NCI-H524 (cell line): ENCODE data around the gene PHOX2A.
A peak's percentile ranks its signal among the peaks of the same experiment; 100 is the strongest.

Source experiments
- DNase-seq, 2 experiments: peaks; one replicate each; lab custom pipeline; 2025; lab: John Stamatoyannopoulos, UW

Gene PHOX2A

DNA sequence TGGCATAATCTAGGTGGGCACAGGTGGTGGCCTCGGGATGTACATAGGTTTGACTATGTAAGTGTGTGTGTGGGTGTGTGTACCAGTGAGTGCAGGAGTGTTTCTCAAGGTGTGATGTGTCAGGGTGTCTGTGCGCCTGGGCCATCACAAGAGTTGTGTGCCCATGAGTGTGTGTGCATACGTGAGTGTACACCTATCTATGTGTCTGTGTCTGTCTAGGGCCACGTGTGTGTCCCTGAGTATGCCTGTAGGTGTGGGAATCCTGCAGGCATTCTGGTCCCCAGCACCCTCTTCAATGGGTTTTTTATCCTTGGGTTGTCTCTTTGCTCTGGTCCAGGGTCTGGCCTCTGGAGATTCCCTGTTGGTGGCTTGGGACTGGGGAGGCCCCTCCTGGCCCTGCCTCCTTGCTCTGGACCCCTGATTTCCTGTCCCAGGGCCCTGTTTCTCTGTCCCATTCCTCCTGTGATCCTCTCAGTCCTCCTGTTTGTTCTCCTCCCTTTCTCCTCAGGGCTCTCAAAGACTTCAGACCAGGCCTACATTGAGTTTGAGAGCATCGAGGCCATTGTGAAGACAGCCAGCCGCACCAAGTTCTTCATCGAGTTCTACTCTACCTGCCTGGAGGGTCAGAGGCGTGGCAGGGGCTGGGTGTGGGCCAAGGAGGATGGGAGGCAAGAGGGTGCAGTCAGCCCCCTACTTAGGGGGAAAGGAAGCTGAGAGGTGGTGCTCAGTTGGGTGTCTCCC lies 10.0 kb downstream of the PHOX2A start:
- no peak for DNase-seq

DNA sequence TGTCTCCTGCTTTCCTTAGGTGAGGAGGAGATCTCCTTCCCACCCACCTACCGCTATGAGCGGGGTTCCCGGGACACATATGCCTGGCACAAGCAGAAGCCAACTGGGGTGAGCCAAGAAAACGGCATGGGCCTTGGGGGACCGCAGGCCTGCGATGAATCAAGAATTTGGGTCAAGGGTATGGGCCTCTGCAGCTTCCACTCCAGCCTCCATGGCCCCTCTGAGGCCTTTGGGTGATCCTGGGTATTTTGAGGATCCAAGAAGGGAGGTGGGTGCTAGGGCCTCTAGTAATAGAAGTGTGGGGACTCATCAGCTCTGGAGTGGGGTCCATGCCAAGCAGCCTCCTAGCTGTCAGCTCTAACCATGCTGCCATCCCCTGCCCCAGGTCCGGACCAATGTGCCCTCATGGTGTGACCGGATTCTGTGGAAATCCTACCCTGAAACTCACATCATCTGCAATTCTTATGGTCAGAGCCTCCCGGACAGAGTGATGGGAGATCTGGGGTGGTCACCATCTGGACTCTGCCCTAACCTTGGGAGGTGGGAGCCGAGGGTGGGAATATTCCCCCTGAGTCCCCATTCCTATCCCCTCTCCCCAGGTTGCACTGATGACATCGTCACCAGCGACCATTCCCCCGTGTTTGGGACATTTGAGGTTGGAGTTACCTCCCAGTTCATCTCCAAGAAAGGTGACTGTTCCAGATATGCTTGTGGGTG lies 10.8 kb downstream of the PHOX2A start:
- DNase-seq = no peak

DNA sequence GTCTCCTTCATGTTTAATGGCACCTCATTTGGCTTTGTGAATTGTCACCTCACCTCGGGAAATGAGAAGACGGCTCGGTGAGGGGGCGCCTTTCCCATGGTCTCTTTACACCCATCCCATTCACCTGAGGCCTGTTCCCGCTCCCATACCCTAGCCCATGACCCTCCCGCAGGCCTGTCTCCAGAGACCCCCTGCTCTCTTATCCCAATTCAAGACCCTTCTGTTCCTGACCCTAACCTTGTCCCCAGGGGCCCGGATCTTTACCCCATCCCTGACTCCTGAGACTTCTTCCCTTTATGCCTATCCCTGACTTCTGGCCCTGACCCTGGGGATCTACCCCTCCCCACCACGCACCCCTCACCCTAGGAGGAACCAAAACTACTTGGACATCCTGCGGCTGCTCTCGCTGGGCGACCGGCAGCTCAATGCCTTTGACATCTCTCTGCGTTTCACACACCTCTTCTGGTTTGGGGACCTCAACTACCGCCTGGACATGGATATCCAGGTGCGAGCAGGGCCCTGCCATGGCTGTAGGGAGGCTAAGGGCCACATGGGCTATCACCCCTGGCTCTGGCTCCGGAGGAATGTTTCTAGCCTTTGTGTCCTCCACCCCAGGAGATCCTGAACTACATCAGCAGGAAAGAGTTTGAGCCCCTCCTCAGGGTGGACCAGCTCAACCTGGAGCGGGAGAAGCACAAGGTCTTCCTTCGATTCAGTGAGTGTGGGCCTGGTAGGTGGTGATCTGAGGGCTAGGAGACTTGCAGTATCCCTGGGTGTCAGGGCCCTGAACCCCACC lies 11.5 kb downstream of the PHOX2A start:
- no peak for DNase-seq

DNA sequence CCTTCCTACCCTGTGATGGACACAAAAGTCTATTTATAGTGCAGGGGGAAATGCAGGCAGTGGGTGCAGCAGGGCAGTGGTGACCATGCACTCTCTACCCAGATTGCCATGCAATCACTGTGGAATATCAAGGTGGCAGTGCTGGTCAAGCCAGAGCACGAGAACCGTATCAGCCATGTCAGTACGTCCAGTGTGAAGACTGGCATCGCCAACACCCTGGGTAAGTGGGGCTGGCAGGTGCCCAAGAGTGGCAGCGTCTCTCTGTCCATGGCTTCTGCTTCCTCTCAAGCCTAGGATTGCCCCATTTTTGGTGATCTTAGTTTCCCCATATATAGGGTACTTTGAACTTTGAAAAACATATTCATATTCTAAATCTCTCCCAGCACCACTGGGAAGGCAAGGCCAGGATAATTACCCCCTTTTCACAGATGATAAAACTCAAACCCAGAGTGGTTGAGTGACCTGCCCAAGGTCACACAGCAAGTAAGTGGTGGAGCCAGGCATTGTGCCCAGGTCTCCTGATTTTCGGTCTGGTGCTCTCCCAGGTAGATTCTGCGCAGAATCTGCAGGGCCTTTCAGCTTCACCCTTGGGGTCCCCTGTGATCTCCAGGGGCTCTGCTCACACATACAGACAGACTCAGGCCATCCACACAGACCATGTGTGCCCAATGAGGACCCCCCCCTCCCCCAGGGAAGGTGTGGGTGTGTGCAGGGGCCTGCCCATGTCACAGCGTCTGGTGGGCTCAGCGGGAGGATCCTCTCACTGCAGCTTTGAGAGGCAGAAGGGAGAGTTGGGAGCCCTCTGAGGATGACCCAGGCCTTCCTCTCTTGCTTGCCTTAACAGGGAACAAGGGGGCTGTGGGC lies 12.3 kb downstream of the PHOX2A start:
- DNase-seq = no peak

DNA sequence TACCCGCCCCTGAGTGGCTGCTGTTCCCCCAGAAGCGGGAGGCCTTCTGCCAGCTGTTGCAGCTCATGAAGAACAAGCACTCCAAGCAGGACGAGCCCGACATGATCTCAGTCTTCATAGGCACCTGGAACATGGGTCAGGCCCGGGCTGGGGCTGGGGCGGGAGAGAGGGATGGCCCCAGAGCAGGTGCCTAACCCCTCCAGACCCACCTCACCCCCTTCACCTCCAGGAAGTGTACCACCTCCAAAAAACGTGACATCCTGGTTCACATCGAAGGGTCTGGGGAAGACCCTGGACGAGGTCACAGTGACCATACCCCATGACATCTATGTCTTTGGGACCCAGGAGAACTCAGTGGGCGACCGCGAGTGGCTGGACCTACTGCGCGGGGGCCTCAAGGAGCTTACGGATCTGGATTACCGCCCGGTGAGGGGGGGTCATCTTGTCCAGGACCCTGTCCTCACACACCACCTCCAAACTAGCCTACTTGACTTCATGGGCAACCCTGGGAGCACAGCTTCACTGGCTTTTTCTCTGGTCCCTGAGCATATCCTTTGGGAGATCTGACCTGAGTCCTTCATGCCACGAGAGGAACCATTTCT lies 13.1 kb downstream of the PHOX2A start:
- no peak for DNase-seq

DNA sequence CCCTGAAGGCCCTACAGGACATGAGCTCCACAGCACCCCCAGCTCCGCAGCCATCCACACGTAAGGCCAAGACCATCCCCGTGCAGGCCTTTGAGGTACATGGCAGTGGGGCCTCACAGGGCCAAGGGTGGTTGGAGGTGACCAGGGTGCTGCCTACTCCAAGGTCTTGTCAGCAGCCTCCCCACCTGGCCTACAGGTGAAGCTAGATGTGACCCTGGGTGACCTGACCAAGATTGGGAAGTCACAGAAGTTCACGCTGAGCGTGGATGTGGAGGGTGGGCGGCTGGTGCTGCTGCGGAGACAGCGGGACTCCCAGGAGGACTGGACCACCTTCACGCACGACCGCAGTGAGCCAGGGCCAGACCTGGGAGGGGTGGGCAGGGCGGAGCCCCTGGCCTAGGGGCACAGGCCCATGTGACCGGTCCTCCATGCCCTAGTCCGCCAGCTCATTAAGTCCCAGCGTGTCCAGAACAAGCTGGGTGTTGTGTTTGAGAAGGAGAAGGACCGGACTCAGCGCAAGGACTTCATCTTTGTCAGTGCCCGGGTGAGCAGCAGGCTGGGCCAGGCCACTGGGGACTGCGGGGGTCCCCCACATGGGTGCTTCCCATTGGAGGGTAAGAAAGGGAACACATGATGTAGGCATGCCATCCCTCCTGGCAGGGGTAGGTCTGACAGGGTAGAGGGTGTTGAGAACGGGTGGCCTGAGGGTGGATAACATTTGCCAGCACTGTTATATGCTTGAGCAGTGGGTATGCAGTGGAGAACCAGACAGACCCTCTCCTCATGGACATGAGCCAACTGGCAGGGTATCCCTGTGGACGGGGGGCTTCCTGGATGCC lies 13.8 kb downstream of the PHOX2A start:
- no peak for DNase-seq

DNA sequence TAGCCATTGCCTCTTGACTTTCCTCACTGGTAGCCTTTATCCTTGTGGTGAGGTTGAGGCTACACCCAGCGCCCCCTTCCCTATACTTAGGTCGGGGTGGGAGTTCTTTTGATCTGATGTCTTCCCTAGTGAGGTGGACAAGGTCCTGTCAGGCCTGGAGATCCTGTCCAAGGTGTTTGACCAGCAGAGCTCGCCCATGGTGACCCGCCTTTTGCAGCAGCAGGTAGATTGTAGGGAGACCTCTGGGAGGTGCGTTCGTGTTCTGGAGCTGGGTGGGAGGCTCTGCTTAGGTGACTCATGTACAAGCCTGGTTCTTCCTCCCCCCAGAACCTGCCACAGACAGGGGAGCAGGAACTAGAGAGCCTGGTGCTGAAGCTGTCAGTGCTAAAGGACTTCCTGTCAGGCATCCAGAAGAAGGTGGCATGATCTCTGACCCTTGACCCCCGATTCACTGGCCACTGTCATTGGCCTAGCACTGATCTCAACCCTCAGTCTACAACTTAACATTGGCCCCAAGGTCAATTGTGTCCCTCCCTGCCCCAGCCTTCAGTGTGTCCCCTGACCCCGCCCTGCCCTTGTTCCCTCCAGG lies 14.5 kb downstream of the PHOX2A start:
- no peak for DNase-seq

DNA sequence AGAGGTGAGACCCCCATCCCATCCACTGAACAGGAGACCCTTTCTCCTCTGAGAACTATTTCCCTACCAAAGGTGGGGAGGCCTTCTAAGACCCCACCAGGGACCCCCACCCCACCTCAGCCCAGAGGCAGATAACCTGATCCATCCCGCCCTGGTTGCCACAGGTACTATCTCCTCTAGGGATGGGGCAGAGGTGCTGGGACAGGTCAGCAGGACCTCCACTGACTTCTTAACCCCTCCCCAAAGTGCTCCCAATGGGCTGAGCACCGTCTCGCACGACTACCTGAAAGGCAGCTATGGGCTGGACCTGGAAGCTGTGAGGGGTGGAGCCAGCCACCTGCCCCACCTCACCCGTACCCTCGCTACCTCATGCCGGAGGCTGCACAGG lies 15.1 kb downstream of the PHOX2A start:
- no peak for DNase-seq

DNA sequence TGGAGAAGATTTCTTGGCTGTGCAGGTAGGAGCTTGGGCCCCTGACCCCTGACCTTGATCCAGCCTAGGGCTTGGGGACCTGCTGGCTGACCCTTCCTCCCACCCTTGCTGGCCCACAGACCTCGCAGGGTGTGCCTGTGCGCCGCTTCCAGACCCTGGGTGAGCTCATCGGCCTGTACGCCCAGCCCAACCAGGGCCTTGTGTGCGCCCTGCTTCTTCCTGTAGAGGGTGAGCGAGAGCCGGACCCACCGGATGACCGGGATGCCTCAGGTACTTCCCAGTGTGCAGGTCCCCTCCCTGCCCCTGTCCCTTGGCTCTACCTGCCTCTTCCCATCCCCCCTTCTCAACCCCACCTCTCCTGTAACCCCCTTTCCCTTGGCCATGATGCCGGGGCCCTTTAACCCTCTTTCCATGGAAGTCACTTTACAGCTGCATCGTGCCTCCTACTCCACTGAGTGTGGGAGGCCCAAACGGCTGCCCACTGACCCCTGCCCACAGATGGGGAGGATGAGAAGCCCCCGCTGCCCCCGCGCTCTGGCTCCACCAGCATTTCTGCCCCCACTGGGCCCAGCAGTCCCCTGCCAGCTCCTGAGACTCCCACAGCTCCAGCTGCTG lies 15.6 kb downstream of the PHOX2A start:
- no peak for DNase-seq

DNA sequence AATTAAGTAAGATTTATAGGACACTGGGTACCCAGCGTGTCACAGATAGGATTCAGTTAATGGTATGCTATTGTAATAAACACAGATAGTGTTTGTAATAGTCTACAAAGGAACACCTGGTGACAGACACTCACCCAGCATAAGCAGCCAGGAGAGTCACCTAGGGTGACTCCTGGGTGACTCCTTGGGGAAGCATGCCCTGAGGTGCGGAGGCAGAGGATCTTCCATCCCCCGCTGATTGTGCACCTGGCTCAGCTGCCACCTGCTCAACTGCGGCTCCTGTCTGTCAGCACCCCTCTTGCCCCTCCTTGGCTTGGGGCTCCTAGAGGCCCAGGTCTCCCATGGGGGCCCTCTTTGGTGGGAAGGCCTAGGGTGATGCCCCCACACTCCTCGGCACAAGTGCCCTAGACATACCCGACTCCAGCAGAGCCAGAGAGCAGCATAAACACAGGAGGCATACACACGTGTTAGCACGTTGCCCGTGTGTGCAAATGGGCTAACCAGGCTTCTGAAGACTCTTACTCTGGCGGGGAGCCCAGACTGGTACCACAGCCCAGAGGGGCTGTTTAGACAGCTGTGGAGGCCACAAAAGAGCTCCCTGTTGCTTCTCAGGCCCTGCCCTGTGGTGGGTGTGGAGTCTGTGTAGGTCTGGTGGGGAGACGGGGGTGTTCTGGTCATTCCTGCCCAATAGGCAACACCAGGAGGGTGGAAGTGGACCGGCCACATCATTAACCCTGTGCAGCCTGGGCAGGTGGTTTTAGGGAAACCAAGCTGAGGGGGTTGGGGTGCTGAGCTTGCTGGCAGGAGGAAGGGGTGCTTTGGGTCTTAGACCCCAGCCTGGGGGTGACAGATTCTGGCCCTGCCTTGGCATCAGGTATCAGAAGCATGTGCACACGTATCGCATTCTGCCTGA lies 16.4 kb downstream of the PHOX2A start:
- no peak for DNase-seq

DNA sequence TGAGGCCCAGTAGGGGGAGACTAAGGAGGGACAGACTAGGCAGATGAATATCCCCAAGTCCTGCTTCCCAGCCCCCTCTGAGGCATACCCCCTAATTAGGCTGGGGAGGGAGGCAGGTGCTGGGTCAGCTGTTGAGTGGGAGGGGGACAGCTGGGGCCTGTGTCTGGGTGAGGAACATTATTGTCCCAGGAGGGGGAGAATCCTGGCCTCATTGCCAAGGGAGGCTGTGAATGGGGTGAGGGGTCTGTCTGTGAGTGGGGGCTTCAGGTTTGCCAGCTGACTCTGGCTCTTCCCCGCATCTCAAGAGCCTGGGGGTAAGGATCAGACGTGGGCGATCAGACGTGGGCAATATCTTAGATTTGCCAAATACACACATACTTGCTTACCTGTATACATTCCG lies 17.3 kb downstream of the PHOX2A start:
- no peak for DNase-seq

DNA sequence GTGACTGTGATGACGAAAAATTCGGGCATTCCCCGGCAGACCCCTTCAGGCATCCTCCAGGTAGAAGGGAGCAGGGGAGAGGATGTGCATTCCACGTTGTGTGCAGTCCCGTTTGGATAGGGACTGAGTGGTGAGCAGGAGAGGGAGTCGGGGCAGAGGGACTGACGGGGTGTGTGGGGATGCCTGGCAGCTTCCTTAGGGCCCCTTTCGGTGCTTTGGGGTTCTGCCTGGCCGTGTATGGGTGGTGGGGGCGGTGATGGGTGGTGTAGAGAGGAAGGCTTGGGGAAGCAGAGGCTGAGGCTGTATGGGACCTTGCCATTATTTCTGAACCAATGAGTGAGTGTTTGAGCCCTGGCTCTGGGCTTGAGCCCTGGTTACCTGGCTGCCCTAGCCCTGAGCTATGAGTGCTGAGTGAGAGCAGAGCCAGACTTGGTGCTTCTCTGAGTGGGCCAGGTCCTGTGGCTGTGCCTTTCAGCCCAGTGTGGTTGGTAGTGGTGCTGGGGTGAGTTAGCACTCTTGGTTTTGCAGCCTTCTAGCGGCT lies 18.5 kb downstream of the PHOX2A start:
- no peak for DNase-seq

DNA sequence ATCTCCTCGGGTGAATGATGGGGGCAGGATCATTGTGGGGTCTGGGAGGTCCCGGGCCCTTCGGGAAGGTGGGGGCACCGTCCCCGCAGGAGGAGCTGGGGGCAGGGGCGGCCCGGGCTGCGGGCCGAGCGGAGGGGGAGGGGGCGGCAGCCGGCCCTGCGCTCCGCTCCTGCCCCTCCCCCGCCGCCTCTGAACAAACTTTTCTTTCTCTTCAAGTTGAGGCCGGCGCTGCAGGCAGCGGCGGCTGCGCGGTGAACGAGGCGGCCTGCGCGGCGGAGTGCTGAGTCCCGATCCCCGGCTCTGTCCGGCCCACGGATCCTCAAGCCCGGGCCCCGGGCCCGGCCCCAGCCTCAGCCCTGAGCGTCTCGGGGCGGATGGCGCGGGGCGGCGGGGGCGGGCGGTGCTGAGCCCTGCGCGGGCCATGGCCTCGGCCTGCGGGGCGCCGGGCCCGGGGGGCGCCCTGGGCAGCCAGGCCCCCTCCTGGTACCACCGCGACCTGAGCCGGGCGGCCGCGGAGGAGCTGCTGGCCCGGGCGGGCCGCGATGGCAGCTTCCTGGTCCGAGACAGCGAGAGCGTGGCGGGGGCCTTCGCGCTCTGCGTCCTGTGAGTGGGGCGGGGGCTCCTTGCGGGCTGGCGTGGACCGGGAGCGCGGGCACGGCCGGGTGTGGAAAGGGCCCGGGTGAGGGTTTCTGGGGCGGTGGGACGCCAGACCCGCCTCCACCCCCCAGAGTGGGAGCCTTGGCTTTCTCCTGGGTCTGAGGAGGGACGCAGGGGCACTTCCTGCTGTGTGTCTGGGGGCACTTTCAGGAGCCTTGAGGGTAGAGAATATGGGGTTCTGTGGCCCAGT lies 19.2 kb downstream of the PHOX2A start, which contains the start of gene INPPL1:
Gene INPPL1, plus strand, starts transcription at position 204 of the 847 bp plus-strand sequence. Its CDS starts 218 bp downstream, at position 422.
- peak in 1 of 2 experiments; percentile 24 for DNase-seq

DNA sequence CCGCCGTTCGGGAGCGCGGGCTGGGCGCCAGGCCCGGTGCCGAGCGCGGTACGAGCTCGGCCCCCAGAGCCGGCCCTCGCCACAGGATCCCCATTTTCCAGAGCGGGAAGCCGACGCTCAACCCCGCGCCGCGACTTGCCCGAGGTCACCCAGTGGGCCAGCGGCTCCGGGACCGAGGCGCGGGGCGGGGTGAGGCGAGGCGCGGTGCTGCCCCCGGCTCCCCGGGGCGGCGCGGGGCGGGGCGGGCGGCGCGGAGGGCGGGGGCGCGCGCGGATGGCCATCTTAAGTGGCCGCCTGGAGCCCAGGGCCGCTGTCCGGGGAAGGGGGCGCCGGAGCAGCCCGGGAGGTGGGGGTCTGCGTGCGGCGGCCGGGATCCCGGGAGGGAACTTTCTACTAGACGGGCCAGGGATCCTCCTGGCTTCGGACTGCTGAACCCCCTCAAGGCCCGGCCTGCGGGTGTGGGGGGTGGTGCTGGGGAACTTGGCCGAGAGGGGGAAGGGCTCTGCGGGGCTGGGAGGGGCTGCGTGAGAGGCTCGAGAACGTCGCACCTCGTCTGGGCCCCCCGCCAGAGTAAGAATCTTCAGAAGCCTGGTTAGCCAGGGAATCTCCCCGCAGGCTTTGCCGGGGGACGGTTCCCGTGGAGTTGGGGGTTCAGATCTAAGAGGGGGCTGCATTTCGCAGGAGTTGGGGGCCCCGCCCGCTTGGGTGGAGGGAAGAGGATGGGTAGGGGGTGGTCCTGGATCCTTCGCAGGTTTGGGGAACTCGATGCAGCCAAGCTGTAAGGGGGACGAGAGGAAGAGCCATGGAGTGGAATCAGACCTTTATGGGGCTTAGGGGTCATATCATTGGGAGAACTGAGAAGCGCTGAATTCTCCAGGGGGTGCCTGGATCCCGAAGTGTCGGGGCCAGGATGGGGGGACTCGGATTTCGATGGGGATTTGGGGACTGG lies 20.1 kb downstream of the PHOX2A start:
- DNase-seq = peak in 1 of 2 experiments; percentile 31

DNA sequence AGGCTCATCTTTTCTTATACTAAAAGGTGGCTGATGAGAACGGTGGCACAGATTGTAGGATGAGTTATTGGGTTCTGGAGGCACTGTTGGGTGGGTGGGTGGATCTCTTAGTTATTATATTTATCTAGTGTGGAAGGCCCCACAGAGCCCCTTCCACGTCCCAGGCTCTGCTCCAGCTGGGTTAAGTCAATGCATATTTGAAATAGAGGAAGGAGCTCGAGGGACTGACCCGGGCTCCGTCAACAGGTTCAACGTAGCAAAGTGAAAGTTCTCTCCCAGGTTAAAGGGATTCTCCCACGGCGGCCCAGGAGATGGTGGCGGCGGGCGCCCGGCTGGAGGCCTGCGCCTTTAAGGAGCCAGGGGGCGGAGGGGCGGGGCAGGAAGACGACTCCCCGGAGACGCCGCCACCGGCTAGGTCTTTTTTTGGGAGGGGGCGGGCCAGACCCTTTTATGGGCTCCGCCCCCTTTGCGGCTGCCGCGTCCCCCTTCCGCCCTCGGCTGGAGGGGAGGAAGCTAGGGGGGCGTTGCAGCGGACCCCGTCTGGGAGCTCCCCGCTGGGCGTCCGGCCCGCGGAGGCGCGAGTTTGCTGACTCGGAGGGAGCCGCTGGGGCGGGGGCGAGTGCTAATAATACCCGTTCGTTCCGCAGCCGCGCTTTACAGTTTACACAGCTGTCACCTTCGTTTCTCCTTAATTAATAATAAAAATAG lies 20.9 kb downstream of the PHOX2A start:
- DNase-seq = peak; percentile 77 to 88
